Coronary artery (tissue), 2 donors: ENCODE measurements around the gene FARP1.
A peak's percentile ranks its signal among the peaks of the same experiment; 100 is the strongest.

ENCODE experiments used
- DNase-seq: peaks from one replicate; pipeline ENCODE4 v3.0.0-alpha.2; 2017; ENCODE audit warnings: low spot score
- H3K27ac ChIP-seq, 2 donors: fragments of 200-600 bp; sonication (generic); one replicate each; pipeline ENCODE4 v1.5.1; 2016 to 2019
- H3K4me3 ChIP-seq: fragments of 200-600 bp; sonication (generic); 2 replicates; pipeline ENCODE4 v1.5.1; 2016; ENCODE audit warnings: mild to moderate bottlenecking, moderate library complexity
- TF ChIP-seq, protein P1 (sequence below): fragments of 200-600 bp; sonication (generic); IDR thresholded peaks from one replicate; pipeline ENCODE4 v1.5.1; 2019; ENCODE audit warnings: antibody characterized with exemption

Gene FARP1

DNA sequence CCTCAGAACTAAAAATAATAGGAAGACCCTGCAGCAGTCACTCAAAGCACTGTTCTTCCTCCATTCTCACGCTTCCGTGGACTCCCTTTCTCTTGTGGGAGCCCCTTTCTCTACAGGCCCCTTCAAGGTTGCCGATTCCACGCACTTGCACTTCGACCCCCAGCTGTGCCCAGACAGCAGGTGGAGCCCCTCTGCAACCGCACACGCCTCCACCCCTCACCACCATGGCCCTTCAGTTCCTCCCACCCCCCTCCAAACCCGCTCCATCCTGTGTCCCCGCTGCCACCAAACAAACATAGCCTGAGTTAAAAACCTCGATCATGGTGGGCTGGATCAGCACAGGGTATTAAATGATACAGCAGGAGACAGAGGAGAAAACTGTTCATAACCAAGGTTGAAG lies 331.4 kb downstream of the FARP1 start:
- no peak for DNase-seq
- Histone ChIP-seq H3K4me3 (no peak overlapping the region), H3K27ac (no peak overlapping the region)
- TF ChIP-seq, protein P1, sequence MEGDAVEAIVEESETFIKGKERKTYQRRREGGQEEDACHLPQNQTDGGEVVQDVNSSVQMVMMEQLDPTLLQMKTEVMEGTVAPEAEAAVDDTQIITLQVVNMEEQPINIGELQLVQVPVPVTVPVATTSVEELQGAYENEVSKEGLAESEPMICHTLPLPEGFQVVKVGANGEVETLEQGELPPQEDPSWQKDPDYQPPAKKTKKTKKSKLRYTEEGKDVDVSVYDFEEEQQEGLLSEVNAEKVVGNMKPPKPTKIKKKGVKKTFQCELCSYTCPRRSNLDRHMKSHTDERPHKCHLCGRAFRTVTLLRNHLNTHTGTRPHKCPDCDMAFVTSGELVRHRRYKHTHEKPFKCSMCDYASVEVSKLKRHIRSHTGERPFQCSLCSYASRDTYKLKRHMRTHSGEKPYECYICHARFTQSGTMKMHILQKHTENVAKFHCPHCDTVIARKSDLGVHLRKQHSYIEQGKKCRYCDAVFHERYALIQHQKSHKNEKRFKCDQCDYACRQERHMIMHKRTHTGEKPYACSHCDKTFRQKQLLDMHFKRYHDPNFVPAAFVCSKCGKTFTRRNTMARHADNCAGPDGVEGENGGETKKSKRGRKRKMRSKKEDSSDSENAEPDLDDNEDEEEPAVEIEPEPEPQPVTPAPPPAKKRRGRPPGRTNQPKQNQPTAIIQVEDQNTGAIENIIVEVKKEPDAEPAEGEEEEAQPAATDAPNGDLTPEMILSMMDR: no peak

DNA sequence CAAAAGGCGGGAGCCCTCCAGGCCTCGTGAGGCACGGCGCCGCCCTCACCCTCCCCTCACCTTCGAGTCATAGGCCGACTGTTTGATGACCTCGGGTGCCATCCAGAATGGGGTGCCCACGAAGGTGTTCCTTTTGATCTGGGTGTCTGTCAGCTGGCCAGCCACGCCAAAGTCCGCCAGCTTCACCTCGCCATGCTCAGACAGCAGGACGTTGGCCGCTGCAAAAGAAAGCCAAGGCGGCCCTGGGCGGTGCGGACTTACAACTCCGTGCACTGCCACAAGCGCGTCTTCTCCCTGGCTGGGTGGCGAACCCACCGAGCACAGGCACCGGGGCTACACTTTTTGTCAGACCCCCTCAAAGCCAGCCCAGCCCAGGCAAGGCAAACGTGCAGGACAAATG lies 331.9 kb downstream of the FARP1 start:
- TF ChIP-seq, protein P1: no peak
- no peak for DNase-seq
- no peak overlapping the region for H3K4me3 ChIP-seq
- no peak overlapping the region for H3K27ac ChIP-seq

DNA sequence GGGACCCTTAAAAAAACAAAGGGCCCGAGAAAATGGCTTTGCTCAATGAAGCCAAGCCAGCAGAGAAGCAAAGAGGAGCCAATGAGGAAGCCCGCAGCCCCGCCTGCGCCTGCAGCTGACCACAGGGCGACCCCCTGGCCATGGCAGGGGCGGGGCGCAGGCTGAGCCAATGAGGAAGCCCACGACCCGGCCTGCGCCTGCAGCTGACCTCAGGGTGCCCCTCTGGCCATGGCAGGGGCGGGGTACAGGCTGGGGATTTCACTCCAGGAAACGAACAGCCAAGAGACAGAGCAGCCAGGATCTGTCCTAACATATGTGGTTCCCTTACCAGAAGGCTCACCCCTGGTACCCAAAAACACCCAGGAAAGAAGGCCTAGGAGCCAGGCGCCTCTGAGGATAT lies 332.6 kb downstream of the FARP1 start:
- Histone ChIP-seq H3K27ac (peak overlapping the region in 1 of 2 donors; percentile 12), H3K4me3 (no peak overlapping the region)
- TF ChIP-seq, protein P1: no peak
- DNase-seq: no peak

- H3K4me3 ChIP-seq: no peak overlapping the region
- TF ChIP-seq, protein P1: no peak
- no peak for DNase-seq
- H3K27ac ChIP-seq: peak overlapping the region; percentile 12 to 39
Observed at GRCh38 chr13:98476106-98476505, 333.2 kb downstream of the FARP1 start.

DNA sequence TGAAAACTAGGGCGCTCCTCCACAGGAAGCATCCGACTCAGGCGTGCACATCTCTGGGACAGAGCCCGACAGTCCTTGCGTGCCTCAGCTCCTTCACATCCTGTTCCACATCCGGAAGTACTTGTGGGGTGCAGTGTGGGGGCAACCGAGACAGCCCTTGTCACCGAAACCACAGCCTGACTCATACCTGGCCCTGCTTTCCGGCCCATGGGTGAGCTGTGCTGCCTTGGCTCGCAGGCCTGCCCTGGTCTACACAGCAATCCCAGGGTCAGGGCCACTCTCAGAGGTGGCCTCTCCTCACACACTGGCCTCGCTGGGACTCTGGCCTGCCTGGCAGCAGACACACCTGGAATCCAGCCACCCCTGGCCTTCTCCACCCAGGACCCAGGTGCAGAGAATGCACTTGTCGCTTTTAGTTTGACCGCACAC lies 333.7 kb downstream of the FARP1 start:
- peak overlapping the region in 1 of 2 donors; percentile 39 for H3K27ac ChIP-seq
- H3K4me3 ChIP-seq: no peak overlapping the region
- TF ChIP-seq, protein P1: no peak
- DNase-seq: no peak

DNA sequence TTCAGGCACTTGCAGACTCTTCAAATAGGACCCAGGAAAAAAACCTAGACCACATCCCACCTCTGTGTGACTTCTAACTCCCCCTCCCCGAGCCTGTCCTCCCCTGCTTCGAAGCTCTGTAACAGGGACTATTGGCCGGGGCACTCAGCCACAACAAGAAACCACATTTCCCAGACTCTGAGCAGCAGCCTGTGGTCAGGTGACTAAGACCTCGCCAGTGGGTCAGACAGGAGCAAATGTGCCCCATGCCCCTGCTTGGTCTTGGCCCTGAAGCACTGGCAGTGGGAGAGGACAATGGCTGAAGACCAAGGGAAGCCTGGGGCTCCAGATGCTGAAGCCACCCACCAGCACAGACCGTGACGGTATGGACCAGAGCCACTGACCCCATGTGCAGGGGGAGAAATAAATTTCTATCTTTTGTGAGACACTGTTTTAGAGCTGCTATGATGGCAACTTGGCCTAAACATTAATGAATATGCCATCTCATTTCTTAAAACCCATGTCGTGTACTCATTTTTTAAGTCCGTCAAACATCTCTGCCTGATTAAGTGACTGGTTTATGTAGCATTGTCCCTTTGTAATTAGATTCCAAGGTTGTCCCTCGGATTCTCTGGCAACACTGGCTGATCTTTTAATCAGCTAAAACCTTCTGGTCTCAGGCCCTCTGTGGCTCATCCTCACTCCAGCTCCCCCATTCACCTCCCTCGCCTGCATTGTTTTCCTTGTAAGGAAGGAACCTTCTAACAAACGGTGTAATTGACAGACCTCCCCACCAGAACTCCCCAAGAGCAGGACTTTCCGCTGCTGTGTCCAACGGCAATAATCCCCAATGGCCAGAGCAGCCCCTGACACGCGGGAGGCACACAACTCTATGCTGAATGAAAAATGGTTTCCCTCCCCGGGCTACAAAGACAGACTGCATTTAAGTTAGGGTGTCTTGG lies 335.6 kb downstream of the FARP1 start:
- TF ChIP-seq, protein P1: no peak
- H3K4me3 ChIP-seq: no peak overlapping the region
- no peak overlapping the region for H3K27ac ChIP-seq
- DNase-seq: no peak

DNA sequence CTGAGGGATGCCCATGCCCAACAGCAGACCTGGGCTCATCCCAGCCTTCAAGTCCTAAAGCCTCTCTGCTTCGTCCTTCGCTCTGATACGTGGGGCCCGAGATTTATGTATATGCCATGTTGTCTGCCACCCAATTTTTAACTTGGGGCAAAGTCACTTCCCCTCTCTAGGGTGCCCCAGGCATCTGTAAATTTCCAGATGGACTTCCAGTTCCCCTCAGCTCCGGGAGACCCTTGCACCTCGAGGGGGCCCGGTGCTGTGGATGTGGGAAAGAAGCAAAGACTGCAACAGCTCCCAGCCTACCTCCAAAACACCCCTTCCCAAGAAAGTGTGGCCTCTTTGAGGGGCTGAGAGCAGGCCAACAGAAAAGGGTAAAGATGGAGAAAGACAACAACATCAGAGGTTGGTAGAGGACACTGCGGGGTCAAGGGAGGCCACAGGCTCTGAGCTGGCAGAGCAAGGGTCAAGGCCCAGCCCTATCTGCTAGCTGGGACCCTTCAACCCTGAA lies 336.7 kb downstream of the FARP1 start:
- H3K4me3 ChIP-seq: no peak overlapping the region
- DNase-seq: no peak
- no peak overlapping the region for H3K27ac ChIP-seq
- TF ChIP-seq, protein P1: no peak
